ENCODE results near the gene SPATA9. TPM values are rescaled to one million over a fixed set of nuclear protein-coding genes. Genes with fewer than 3 reads are reported as not detected.

The SPATA9 gene
- total and polyA plus RNA-seq, 9 of the 15 experiments (the other 6 are each of a cell fraction or from before 2014, with no cell fraction given): 0.16 to 5.5 (median 0.39) TPM; not detected in 3

DNA sequence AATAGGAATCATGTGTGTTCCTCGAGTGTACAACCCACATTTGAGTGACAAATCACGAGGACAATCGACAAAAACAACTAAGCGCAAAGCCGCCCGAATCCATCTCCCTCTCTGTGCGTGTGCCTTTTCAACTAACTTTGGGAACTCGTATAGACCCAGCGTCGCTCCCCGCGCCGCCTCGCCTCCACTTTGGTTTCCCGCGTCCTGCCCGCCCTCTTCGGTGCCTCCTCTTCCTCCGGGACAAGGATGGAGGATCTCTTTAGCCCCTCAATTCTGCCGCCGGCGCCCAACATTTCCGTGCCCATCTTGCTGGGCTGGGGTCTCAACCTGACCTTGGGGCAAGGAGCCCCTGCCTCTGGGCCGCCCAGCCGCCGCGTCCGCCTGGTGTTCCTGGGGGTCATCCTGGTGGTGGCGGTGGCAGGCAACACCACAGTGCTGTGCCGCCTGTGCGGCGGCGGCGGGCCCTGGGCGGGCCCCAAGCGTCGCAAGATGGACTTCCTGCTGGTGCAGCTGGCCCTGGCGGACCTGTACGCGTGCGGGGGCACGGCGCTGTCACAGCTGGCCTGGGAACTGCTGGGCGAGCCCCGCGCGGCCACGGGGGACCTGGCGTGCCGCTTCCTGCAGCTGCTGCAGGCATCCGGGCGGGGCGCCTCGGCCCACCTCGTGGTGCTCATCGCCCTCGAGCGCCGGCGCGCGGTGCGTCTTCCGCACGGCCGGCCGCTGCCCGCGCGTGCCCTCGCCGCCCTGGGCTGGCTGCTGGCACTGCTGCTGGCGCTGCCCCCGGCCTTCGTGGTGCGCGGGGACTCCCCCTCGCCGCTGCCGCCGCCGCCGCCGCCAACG, 62.5 kb downstream of the SPATA9 start, which contains the start of gene GPR150:
Gene GPR150, plus strand, starts transcription at position 58 of the 840 bp plus-strand sequence. Its CDS starts 189 bp downstream, at position 247.
- no peak for ATAC-seq
- Histone ChIP-seq H3K9me3 (replicated peaks; ENCODE audit: control insufficient read depth, insufficient read depth, low read depth, low read length) (no peaks in the 10 kb centered on the region), H3K27me3 (ENCODE audit: control insufficient read depth in 2 of 2, insufficient read depth in 2 of 2, low read length in 2 of 2) (no peaks in the 10 kb centered on the region), H3K9ac (ENCODE audit: insufficient read depth in 1 of 2, low read depth in 2 of 2, low read length in 2 of 2) (no peak within 1 kb of the TSS), H3K79me2 (ENCODE audit: control insufficient read depth, insufficient read depth, low read length) (no peaks in the 10 kb centered on the region), H4K20me1 (replicated peaks; ENCODE audit: control insufficient read depth, insufficient read depth, low read length) (no peaks in the 10 kb centered on the region), H3K9me1 (ENCODE audit: control insufficient read depth, insufficient read depth, low read length) (no peaks in the 10 kb centered on the region), H3K4me1 (replicated peaks in 1 of 2; ENCODE audit: control insufficient read depth in 2 of 2, insufficient read depth in 2 of 2, low read length in 2 of 2) (no peaks in the 10 kb centered on the region), H3K36me3 (ENCODE audit: control insufficient read depth, insufficient read depth, low read length) (no peaks in the 10 kb centered on the region), H3K4me3 (no peak within 1 kb of the TSS), H3K27ac (ENCODE audit: extremely low read depth, low read depth, low read length) (no peak within 1 kb of the TSS), H2AFZ (ENCODE audit: low read depth, low read length) (peak within 1 kb of the TSS; percentile 2; the same call in 1 of the 2 replicates), H3K4me2 (ENCODE audit: insufficient read depth, low read length) (no peak within 1 kb of the TSS)
- POLR2A ChIA-PET: no interaction called here
- TF ChIP-seq SMC3 (conservative IDR thresholded peaks at IDR 0.05; ENCODE audit: insufficient read depth, low read depth, low read length): no peak
- TF ChIP-seq ZNF324 (CRISPR knock-in tag; IDR thresholded peaks at IDR 0.05): no peak
- TF ChIP-seq HDAC1 (IDR thresholded peaks at IDR 0.05): no peak
- TF ChIP-seq ZBTB33 (CRISPR knock-in tag; IDR thresholded peaks at IDR 0.05): peak; percentile 67
- TF ChIP-seq ZNF121 (CRISPR knock-in tag; conservative IDR thresholded peaks at IDR 0.05): no peak
- no TSS peak for BruUV-seq (replicated peaks)
- in situ Hi-C loops (cut with MboI) (no loop called here), intact Hi-C loops (cut with micrococcal nuclease) (no loop called here)
- no peak for FAIRE-seq
- no peak for DNase-seq (ENCODE audit: extremely low read depth in 1 of 4, low spot score in 3 of 4)
- WGBS (ENCODE audit: insufficient coverage, low coverage, missing lambda C conversion rate): 91% methylated on average over 28 of the region's 85 CpGs
- CTCF ChIA-PET (ENCODE audit: low intra/inter-chr PET ratio): no interaction called here
